Kidney (tissue), 14 donors: ENCODE results near the gene CRY1. TPM values are rescaled to one million over a fixed set of nuclear protein-coding genes. Genes with fewer than 3 reads are reported as not detected.
"Not testable (repeated sequence)": the region's sequence is repeated elsewhere in the genome, so short reads cannot be mapped to it uniquely, and the experiment has no call there.

Experiments used
- DNase-seq, 5 donors: peaks; one replicate each; pipeline ENCODE4 v3.0.0-alpha.2; 2013 to 2020
- FAIRE-seq: peaks from 2 replicates; lab custom pipeline; 2012; peaks lifted over from hg19 to GRCh38; lab: Jason Lieb, UNC
- H3K27ac ChIP-seq, 2 donors: one replicate each; pipeline ENCODE4 v1.7.0; 2013; ENCODE audit warnings: low read depth in 2 of 2, low read length in 2 of 2, inconsistent platforms in 1 of 2
- H3K27me3 ChIP-seq: one replicate; pipeline ENCODE4 v1.7.1; 2013; ENCODE audit warnings: low read length, inconsistent platforms; ENCODE audit not compliant: control insufficient read depth, insufficient read depth
- H3K36me3 ChIP-seq, 3 donors: one replicate each; pipeline versions ENCODE4 v1.7.0 to v1.7.1; 2013; ENCODE audit warnings: low read length in 3 of 3, control low read depth in 1 of 3, inconsistent platforms in 1 of 3; ENCODE audit not compliant: insufficient read depth in 3 of 3, control insufficient read depth in 2 of 3
- H3K4me1 ChIP-seq, 3 donors: one replicate each; pipeline versions ENCODE4 v1.7.0 to v1.7.1; 2013; ENCODE audit warnings: low read length in 3 of 3, inconsistent platforms in 1 of 3, low read depth in 1 of 3; ENCODE audit not compliant: control insufficient read depth in 2 of 3, insufficient read depth in 2 of 3
- H3K4me3 ChIP-seq, 3 donors: one replicate each; pipeline versions ENCODE4 v1.7.0 to v1.8.1; 2013; ENCODE audit warnings: low read length in 3 of 3, control low read depth in 1 of 3, inconsistent platforms in 1 of 3
- H3K9ac ChIP-seq, 3 donors: one replicate each; pipeline versions ENCODE4 v1.7.0 to v1.7.1; 2013; ENCODE audit warnings: low read length in 3 of 3, control low read depth in 1 of 3, inconsistent platforms in 1 of 3
- H3K9me3 ChIP-seq, 3 donors: one replicate each; pipeline versions ENCODE4 v1.7.0 to v1.7.1; 2013; ENCODE audit warnings: low read length in 3 of 3, control low read depth in 1 of 3, inconsistent platforms in 1 of 3; ENCODE audit not compliant: control insufficient read depth in 2 of 3, insufficient read depth in 1 of 3
- CTCF ChIP-seq: IDR thresholded peaks from 3 replicates; pipeline ENCODE4 v1.5.1; 2012; ENCODE audit warnings: mild to moderate bottlenecking, moderate library complexity, borderline replicate concordance; ENCODE audit not compliant: insufficient read depth; ENCODE audit errors: extremely low read depth
- intact Hi-C: fragments of 100-400 bp; cut with DNase I; formaldehyde crosslinking; loops from one replicate; pipeline ENCODE4 v1.11.1; 2022
- polyA plus RNA-seq: library from polyadenylated mRNA; stranded (reverse); fragments of 350-450 nt; fragmentation: Illumina TruSeq; extraction: RNeasy Lipid Tissue Mini Kit (QIAGEN cat#74804); gene quantifications from one replicate; pipeline ENCODE4 v1.2.3, GENCODE V29; 2014; ENCODE audit warnings: low read depth, low replicate concordance; ENCODE audit not compliant: insufficient read depth
- total RNA-seq: library from RNA; stranded (reverse); fragmentation: NEBNext Ultra II Directional; extraction: Animal tissue kit (Norgen Biotek cat#: 25700); gene quantifications from one replicate; pipeline ENCODE4 v1.2.1, GENCODE V29; 2021
- donor health status: control.
- donor health status: control.
- donor health status: control.
- donor health status: control.
- donor health status: control.
- donor health status: DM: yes; HTN: yes; CAD: no.
- donor health status: Normal renal cell carcinoma (clear cell type).

CRY1 gene
- total and polyA plus RNA-seq, 2 donors from 2014 or later = 8.4 to 17.7 TPM

- DNase-seq (peak in 1 of 5 donors; percentile 15), FAIRE-seq (no peak)
- peaks cover 0 to 5% (median 0%) of the 10 kb centered on the region in 3 donors for H3K4me1 ChIP-seq
- H3K27me3 ChIP-seq = no peaks in the 10 kb centered on the region
- no peak overlapping the region for H3K4me3 ChIP-seq
- H3K27ac ChIP-seq = no peak overlapping the region
- peak; percentile 37 for TF ChIP-seq CTCF
- H3K9me3 ChIP-seq = no peaks in the 10 kb centered on the region
- no peak overlapping the region for H3K9ac ChIP-seq
- intact Hi-C loops = no loop called here
- no peaks in the 10 kb centered on the region for H3K36me3 ChIP-seq
Observed at GRCh38 chr12:107079172-107080011, 14.0 kb downstream of the CRY1 start.

- H3K9me3 ChIP-seq, H3K4me3 ChIP-seq, H3K4me1 ChIP-seq, FAIRE-seq, DNase-seq, H3K9ac ChIP-seq, H3K36me3 ChIP-seq, H3K27ac ChIP-seq, H3K27me3 ChIP-seq, intact Hi-C loops: not testable (repeated sequence)
Observed at GRCh38 chr12:107073266-107073665, 20.1 kb downstream of the CRY1 start.

- Histone ChIP-seq H3K36me3 (no peaks in the 10 kb centered on the region), H3K27me3 (no peaks in the 10 kb centered on the region), H3K4me1 (no peaks in the 10 kb centered on the region), H3K27ac (no peak overlapping the region), H3K9ac (no peak overlapping the region), H3K4me3 (no peak overlapping the region), H3K9me3 (peaks cover 0 to 4% (median 0%) of the 10 kb centered on the region in 3 donors)
- intact Hi-C loops = no loop called here
- no peak for TF ChIP-seq CTCF
- FAIRE-seq (no peak), DNase-seq (no peak)
Observed at GRCh38 chr12:107066691-107067090, 26.7 kb downstream of the CRY1 start.

GRCh38 chr12:107064687-107065086 lies 28.7 kb downstream of the CRY1 start:
- intact Hi-C loops = no loop called here
- FAIRE-seq (no peak), DNase-seq (no peak)
- no peak overlapping the region for H3K4me3 ChIP-seq
- no peaks in the 10 kb centered on the region for H3K4me1 ChIP-seq
- no peaks in the 10 kb centered on the region for H3K36me3 ChIP-seq
- H3K27ac ChIP-seq = no peak overlapping the region
- no peak overlapping the region for H3K9ac ChIP-seq
- no peak for TF ChIP-seq CTCF
- no peaks in the 10 kb centered on the region for H3K27me3 ChIP-seq
- peaks cover 0 to 4% (median 0%) of the 10 kb centered on the region in 3 donors for H3K9me3 ChIP-seq
